ENCODE results near the gene KRTAP10-11.
"Not testable (repeated sequence)": the region's sequence is repeated elsewhere in the genome, so short reads cannot be mapped to it uniquely, and the experiment has no call there.

The KRTAP10-11 gene

GRCh38 chr21:44606495-44606894, 39.7 kb upstream of the KRTAP10-11 start:
- H3K9ac ChIP-seq (ENCODE audit: low read depth, low read length) = no peak overlapping the region
- H3K4me3 ChIP-seq (ENCODE audit: low read depth, low read length) = no peak overlapping the region
- H3K27ac ChIP-seq (ENCODE audit: low read depth, low read length) = no peak overlapping the region
- no peaks in the 10 kb centered on the region for H3K27me3 ChIP-seq (ENCODE audit: control insufficient read depth, insufficient read depth, low read length)
- H3K9me3 ChIP-seq (ENCODE audit: control insufficient read depth, insufficient read depth, low read length) = peaks cover 8% of the 10 kb centered on the region; the same call in 1 of the 2 replicates
- H3K4me1 ChIP-seq (ENCODE audit: control insufficient read depth, insufficient read depth, low read length) = no peaks in the 10 kb centered on the region
- H3K36me3 ChIP-seq (ENCODE audit: control insufficient read depth, insufficient read depth, low read length) = no peaks in the 10 kb centered on the region

GRCh38 chr21:44609193-44609592, 37.0 kb upstream of the KRTAP10-11 start:
- no peaks in the 10 kb centered on the region for H3K36me3 ChIP-seq (ENCODE audit: control insufficient read depth, insufficient read depth, low read length)
- no peaks in the 10 kb centered on the region for H3K27me3 ChIP-seq (ENCODE audit: control insufficient read depth, insufficient read depth, low read length)
- H3K27ac ChIP-seq (ENCODE audit: low read depth, low read length) = no peak overlapping the region
- peaks cover 12% of the 10 kb centered on the region; the same call in 1 of the 2 replicates for H3K9me3 ChIP-seq (ENCODE audit: control insufficient read depth, insufficient read depth, low read length)
- H3K4me1 ChIP-seq (ENCODE audit: control insufficient read depth, insufficient read depth, low read length) = no peaks in the 10 kb centered on the region
- no peak overlapping the region for H3K4me3 ChIP-seq (ENCODE audit: low read depth, low read length)
- H3K9ac ChIP-seq (ENCODE audit: low read depth, low read length) = no peak overlapping the region

GRCh38 chr21:44610157-44610843, 35.9 kb upstream of the KRTAP10-11 start:
- H3K9ac ChIP-seq (ENCODE audit: low read depth, low read length); H3K27ac ChIP-seq (ENCODE audit: low read depth, low read length); H3K27me3 ChIP-seq (ENCODE audit: control insufficient read depth, insufficient read depth, low read length); H3K4me1 ChIP-seq (ENCODE audit: control insufficient read depth, insufficient read depth, low read length); H3K36me3 ChIP-seq (ENCODE audit: control insufficient read depth, insufficient read depth, low read length); H3K4me3 ChIP-seq (ENCODE audit: low read depth, low read length): not testable (repeated sequence)
- peaks cover 12% of the 10 kb centered on the region; the same call in 1 of the 2 replicates for H3K9me3 ChIP-seq (ENCODE audit: control insufficient read depth, insufficient read depth, low read length)

GRCh38 chr21:44611551-44611950, 34.7 kb upstream of the KRTAP10-11 start:
- Histone ChIP-seq H3K4me1 (ENCODE audit: control insufficient read depth, insufficient read depth, low read length) (no peaks in the 10 kb centered on the region; the same call in 1 of the 2 replicates), H3K27ac (ENCODE audit: low read depth, low read length) (no peak overlapping the region), H3K4me3 (ENCODE audit: low read depth, low read length) (no peak overlapping the region)

GRCh38 chr21:44612029-44612486, 34.2 kb upstream of the KRTAP10-11 start, which contains the start of gene KRTAP10-8:
Gene KRTAP10-8, plus strand, starts transcription at chr21:44612079. Its CDS starts 22 bp downstream, at chr21:44612101.
- Histone ChIP-seq H3K27me3 (ENCODE audit: control insufficient read depth, insufficient read depth, low read length) (no peaks in the 10 kb centered on the region), H3K4me1 (ENCODE audit: control insufficient read depth, insufficient read depth, low read length) (no peaks in the 10 kb centered on the region; the same call in 1 of the 2 replicates), H3K36me3 (ENCODE audit: control insufficient read depth, insufficient read depth, low read length) (no peaks in the 10 kb centered on the region), H3K9me3 (ENCODE audit: control insufficient read depth, insufficient read depth, low read length) (peaks cover 12% of the 10 kb centered on the region; the same call in 1 of the 2 replicates), H3K4me3 (ENCODE audit: low read depth, low read length) (no peak within 1 kb of the TSS), H3K27ac (ENCODE audit: low read depth, low read length) (no peak within 1 kb of the TSS), H3K9ac (ENCODE audit: low read depth, low read length) (no peak within 1 kb of the TSS)

More at GRCh38 chr21:44611551-44611950, 34.7 kb upstream of the KRTAP10-11 start:
- Histone ChIP-seq H3K9me3 (ENCODE audit: control insufficient read depth, insufficient read depth, low read length) (peaks cover 12% of the 10 kb centered on the region; the same call in 1 of the 2 replicates), H3K36me3 (ENCODE audit: control insufficient read depth, insufficient read depth, low read length) (no peaks in the 10 kb centered on the region), H3K9ac (ENCODE audit: low read depth, low read length) (no peak overlapping the region), H3K27me3 (ENCODE audit: control insufficient read depth, insufficient read depth, low read length) (no peaks in the 10 kb centered on the region)

GRCh38 chr21:44612669-44613229, 33.5 kb upstream of the KRTAP10-11 start:
- Histone ChIP-seq H3K4me1 (ENCODE audit: control insufficient read depth, insufficient read depth, low read length) (no peaks in the 10 kb centered on the region; the same call in 1 of the 2 replicates), H3K27ac (ENCODE audit: low read depth, low read length) (no peak overlapping the region), H3K9me3 (ENCODE audit: control insufficient read depth, insufficient read depth, low read length) (peaks cover 12% of the 10 kb centered on the region; the same call in 1 of the 2 replicates), H3K36me3 (ENCODE audit: control insufficient read depth, insufficient read depth, low read length) (no peaks in the 10 kb centered on the region), H3K4me3 (ENCODE audit: low read depth, low read length) (no peak overlapping the region), H3K27me3 (ENCODE audit: control insufficient read depth, insufficient read depth, low read length) (no peaks in the 10 kb centered on the region), H3K9ac (ENCODE audit: low read depth, low read length) (no peak overlapping the region)

GRCh38 chr21:44613386-44614155, 32.6 kb upstream of the KRTAP10-11 start:
- H3K27ac ChIP-seq (ENCODE audit: low read depth, low read length) = no peak overlapping the region
- peaks cover 12% of the 10 kb centered on the region; the same call in 1 of the 2 replicates for H3K9me3 ChIP-seq (ENCODE audit: control insufficient read depth, insufficient read depth, low read length)
- no peak overlapping the region for H3K9ac ChIP-seq (ENCODE audit: low read depth, low read length)
- H3K36me3 ChIP-seq (ENCODE audit: control insufficient read depth, insufficient read depth, low read length) = no peaks in the 10 kb centered on the region
- no peak overlapping the region for H3K4me3 ChIP-seq (ENCODE audit: low read depth, low read length)
- no peaks in the 10 kb centered on the region for H3K27me3 ChIP-seq (ENCODE audit: control insufficient read depth, insufficient read depth, low read length)
- no peaks in the 10 kb centered on the region; the same call in 1 of the 2 replicates for H3K4me1 ChIP-seq (ENCODE audit: control insufficient read depth, insufficient read depth, low read length)

- no peak overlapping the region for H3K4me3 ChIP-seq (ENCODE audit: low read depth, low read length)
- no peaks in the 10 kb centered on the region for H3K36me3 ChIP-seq (ENCODE audit: control insufficient read depth, insufficient read depth, low read length)
- H3K9me3 ChIP-seq (ENCODE audit: control insufficient read depth, insufficient read depth, low read length) = peaks cover 12% of the 10 kb centered on the region; the same call in 1 of the 2 replicates
- H3K27ac ChIP-seq (ENCODE audit: low read depth, low read length) = no peak overlapping the region
- H3K4me1 ChIP-seq (ENCODE audit: control insufficient read depth, insufficient read depth, low read length) = no peaks in the 10 kb centered on the region; the same call in 1 of the 2 replicates
- H3K27me3 ChIP-seq (ENCODE audit: control insufficient read depth, insufficient read depth, low read length) = no peaks in the 10 kb centered on the region
- H3K9ac ChIP-seq (ENCODE audit: low read depth, low read length) = no peak overlapping the region
Measured at GRCh38 chr21:44614161-44614631, 32.0 kb upstream of the KRTAP10-11 start.

- H3K27ac ChIP-seq (ENCODE audit: low read depth, low read length) = no peak overlapping the region
- no peaks in the 10 kb centered on the region for H3K27me3 ChIP-seq (ENCODE audit: control insufficient read depth, insufficient read depth, low read length)
- H3K4me1 ChIP-seq (ENCODE audit: control insufficient read depth, insufficient read depth, low read length) = no peaks in the 10 kb centered on the region; the same call in 1 of the 2 replicates
- H3K9ac ChIP-seq (ENCODE audit: low read depth, low read length) = no peak overlapping the region
- H3K9me3 ChIP-seq (ENCODE audit: control insufficient read depth, insufficient read depth, low read length) = peaks cover 13% of the 10 kb centered on the region
- H3K36me3 ChIP-seq (ENCODE audit: control insufficient read depth, insufficient read depth, low read length) = no peaks in the 10 kb centered on the region
- H3K4me3 ChIP-seq (ENCODE audit: low read depth, low read length) = no peak overlapping the region
Measured at GRCh38 chr21:44614961-44615391, 31.2 kb upstream of the KRTAP10-11 start.

- Histone ChIP-seq H3K4me1 (ENCODE audit: control insufficient read depth, insufficient read depth, low read length) (no peaks in the 10 kb centered on the region; the same call in 1 of the 2 replicates), H3K36me3 (ENCODE audit: control insufficient read depth, insufficient read depth, low read length) (no peaks in the 10 kb centered on the region), H3K27ac (ENCODE audit: low read depth, low read length) (no peak overlapping the region), H3K4me3 (ENCODE audit: low read depth, low read length) (no peak overlapping the region), H3K9ac (ENCODE audit: low read depth, low read length) (no peak overlapping the region), H3K27me3 (ENCODE audit: control insufficient read depth, insufficient read depth, low read length) (no peaks in the 10 kb centered on the region), H3K9me3 (ENCODE audit: control insufficient read depth, insufficient read depth, low read length) (peaks cover 11% of the 10 kb centered on the region)
Measured at GRCh38 chr21:44615466-44615865, 30.7 kb upstream of the KRTAP10-11 start.
